Measurements from ENCODE around the gene TCTN1. TPM values are rescaled to one million over a fixed set of nuclear protein-coding genes. Genes with fewer than 3 reads are reported as not detected.

TCTN1 gene
- total and polyA plus RNA-seq, 2 donors (not counting 3 experiments of a cell fraction or from before 2014, with no cell fraction given): 21.1 to 23.3 TPM

GRCh38 chr12:110697236-110697635 is 83.3 kb downstream of the TCTN1 start:
- ChIA-PET CTCF (interaction anchor here (1.2 kb wide), 1 partner anchor 83 kb away, joined by 3 read pairs; the partner anchor contains the start of gene TCTN1), POLR2A (no interaction called here)
- no peak overlapping the region for H3K27ac ChIP-seq (ENCODE audit: insufficient read depth, low read depth, low read length)
- TF ChIP-seq POLR2A (IDR thresholded peaks at IDR 0.05; ENCODE audit: low read depth, low read length): no peak
- H3K4me1 ChIP-seq (ENCODE audit: control insufficient read depth, extremely low read depth, insufficient read depth, low read length): peaks cover 5% of the 10 kb centered on the region
- H4K20me1 ChIP-seq (replicated peaks; ENCODE audit: control insufficient read depth, extremely low read depth, insufficient read depth, low read length): no peaks in the 10 kb centered on the region
- no peak overlapping the region for H3K4me2 ChIP-seq (ENCODE audit: insufficient read depth, low read length)
- H2AFZ ChIP-seq (ENCODE audit: low read depth, low read length): no peak overlapping the region
- no peaks in the 10 kb centered on the region for H3K27me3 ChIP-seq (ENCODE audit: control insufficient read depth in 2 of 2, insufficient read depth in 2 of 2, low read length in 2 of 2)
- no peaks in the 10 kb centered on the region for H3K79me2 ChIP-seq (ENCODE audit: control insufficient read depth, insufficient read depth, low read length)
- H3K9me1 ChIP-seq (replicated peaks; ENCODE audit: control insufficient read depth, extremely low read depth, insufficient read depth, low read length): no peaks in the 10 kb centered on the region
- no peak for FAIRE-seq
- H3K36me3 ChIP-seq (ENCODE audit: control insufficient read depth in 2 of 2, extremely low read depth in 1 of 2, insufficient read depth in 2 of 2, low read length in 2 of 2): no peaks in the 10 kb centered on the region
- no peaks in the 10 kb centered on the region for H3K9me3 ChIP-seq (replicated peaks; ENCODE audit: control insufficient read depth, insufficient read depth, low read length)
- intact Hi-C loops (cut with micrococcal nuclease): loop anchor here (5.0 kb wide), 1 partner anchor 195 kb away; the partner anchor contains the start of genes RAD9B and VPS29
- no TSS peak for BruUV-seq (replicated peaks)
- DNase-seq (ENCODE audit: low read depth, low spot score): no peak
- H3K4me3 ChIP-seq (replicated peaks in 1 of 3; ENCODE audit: insufficient read depth in 1 of 3, low read depth in 1 of 3, low read length in 3 of 3): no peak overlapping the region
- no peak overlapping the region for H3K9ac ChIP-seq (replicated peaks; ENCODE audit: extremely low read depth, insufficient read depth, low read length)
- dilution Hi-C loops (cut with MboI; ENCODE audit: extremely low pct_ligation_motif_present, low sequenced_read_pairs): no loop called here

GRCh38 chr12:110698171-110698902 is 84.4 kb downstream of the TCTN1 start:
- peak overlapping the region; percentile 19 for H3K4me2 ChIP-seq (ENCODE audit: insufficient read depth, low read length)
- H2AFZ ChIP-seq (ENCODE audit: low read depth, low read length): peak overlapping the region; percentile 83
- no peaks in the 10 kb centered on the region for H3K36me3 ChIP-seq (ENCODE audit: control insufficient read depth in 2 of 2, extremely low read depth in 1 of 2, insufficient read depth in 2 of 2, low read length in 2 of 2)
- dilution Hi-C loops (cut with MboI; ENCODE audit: extremely low pct_ligation_motif_present, low sequenced_read_pairs) (no loop called here), intact Hi-C loops (cut with micrococcal nuclease) (loop anchor here (1.0 to 5.0 kb wide), 8 partner anchors 9 to 248 kb away; partner anchors contain the start of genes ARPC3, FAM216A, GPN3 and HVCN1)
- H3K9me1 ChIP-seq (replicated peaks; ENCODE audit: control insufficient read depth, extremely low read depth, insufficient read depth, low read length): no peaks in the 10 kb centered on the region
- TF ChIP-seq POLR2AphosphoS5 (IDR thresholded peaks at IDR 0.05; ENCODE audit: insufficient read depth, low read depth, low read length) (no peak), EZH2 (IDR thresholded peaks at IDR 0.05; ENCODE audit: borderline replicate concordance, low read depth, low read length, severe bottlenecking) (no peak), CTCF (IDR thresholded peaks at IDR 0.05; ENCODE audit: extremely low read depth in 1 of 2, insufficient read depth in 1 of 2, low read depth in 1 of 2, low read length in 2 of 2) (peak; percentile 67 to 81), POLR2A (IDR thresholded peaks at IDR 0.05; ENCODE audit: low read depth, low read length) (peak; percentile 24), JUN (IDR thresholded peaks at IDR 0.05; ENCODE audit: borderline replicate concordance, insufficient read depth, insufficient read length, low read depth) (peak; percentile 40), MAX (IDR thresholded peaks at IDR 0.05; ENCODE audit: insufficient read depth, insufficient read length) (no peak), MYC (IDR thresholded peaks at IDR 0.05; ENCODE audit: low read depth, low read length) (no peak), FOS (IDR thresholded peaks at IDR 0.05; ENCODE audit: borderline replicate concordance, insufficient read depth, low read length) (peak; percentile 76), GATA2 (IDR thresholded peaks at IDR 0.05; ENCODE audit: insufficient read depth, insufficient read length, low read depth, low read length) (no peak)
- POLR2A ChIA-PET: no interaction called here
- no peaks in the 10 kb centered on the region for H3K27me3 ChIP-seq (ENCODE audit: control insufficient read depth in 2 of 2, insufficient read depth in 2 of 2, low read length in 2 of 2)
- DNase-seq (ENCODE audit: low read depth, low spot score) (peak; percentile 92), FAIRE-seq (peak; percentile 96)
- peaks cover 5% of the 10 kb centered on the region for H3K4me1 ChIP-seq (ENCODE audit: control insufficient read depth, extremely low read depth, insufficient read depth, low read length)
- H3K27ac ChIP-seq (ENCODE audit: insufficient read depth, low read depth, low read length): peak overlapping the region; percentile 36
- no TSS peak for BruUV-seq (replicated peaks)
- H4K20me1 ChIP-seq (replicated peaks; ENCODE audit: control insufficient read depth, extremely low read depth, insufficient read depth, low read length): no peaks in the 10 kb centered on the region
- no peaks in the 10 kb centered on the region for H3K9me3 ChIP-seq (replicated peaks; ENCODE audit: control insufficient read depth, insufficient read depth, low read length)
- CTCF ChIA-PET: interaction anchor here (1.2 kb wide), 1 partner anchor 84 kb away, joined by 3 read pairs; the partner anchor contains the start of gene TCTN1
- no peak overlapping the region for H3K9ac ChIP-seq (replicated peaks; ENCODE audit: extremely low read depth, insufficient read depth, low read length)
- H3K4me3 ChIP-seq (replicated peaks in 1 of 3; ENCODE audit: insufficient read depth in 1 of 3, low read depth in 1 of 3, low read length in 3 of 3): no peak overlapping the region
- no peaks in the 10 kb centered on the region for H3K79me2 ChIP-seq (ENCODE audit: control insufficient read depth, insufficient read depth, low read length)
